Testis (tissue), 5 donors: ENCODE results near the gene ENKD1. TPM values are rescaled to one million over a fixed set of nuclear protein-coding genes. Genes with fewer than 3 reads are reported as not detected.

ENCODE experiments used
- DNase-seq: peaks from one replicate; pipeline ENCODE4 v3.0.0-alpha.2; 2019
- H3K27ac ChIP-seq, 2 donors: fragments of 200-600 bp; sonication (generic); one replicate each; pipeline ENCODE4 v1.5.1; 2019
- H3K27me3 ChIP-seq: fragments of 200-600 bp; sonication (generic); one replicate; pipeline ENCODE4 v1.5.1; 2019
- H3K36me3 ChIP-seq: fragments of 200-600 bp; sonication (generic); one replicate; pipeline ENCODE4 v1.5.1; 2017; ENCODE audit warnings: low read depth; ENCODE audit errors: missing control alignments
- H3K4me1 ChIP-seq: fragments of 200-600 bp; sonication (generic); one replicate; pipeline ENCODE4 v1.5.1; 2019
- H3K4me3 ChIP-seq, 2 donors: fragments of 200-600 bp; sonication (generic); one replicate each; pipeline ENCODE4 v1.5.1; 2017 to 2019
- H3K9me3 ChIP-seq: fragments of 200-600 bp; sonication (generic); one replicate; pipeline ENCODE4 v1.5.1; 2017
- POLR2A ChIP-seq: fragments of 450-650 bp; IDR thresholded peaks from one replicate; pipeline ENCODE4 v1.6.1; 2017; ENCODE audit warnings: antibody characterized with exemption, mild to moderate bottlenecking, moderate library complexity
- WGBS, 2 donors: methylation state at CpG; one replicate each; pipeline ENCODE4 v1.1.5; 2018; 5-methylcytosine and 5-hydroxymethylcytosine counted together
- intact Hi-C: fragments of 100-400 bp; cut with DNase I; formaldehyde crosslinking; loops from one replicate; pipeline ENCODE4 v1.15.1; 2023; ENCODE audit warnings: low total_unique reads
- long read RNA-seq, 2 donors: transcript quantifications; one replicate each; lab custom pipeline, GENCODE V29; 2026
- polyA plus RNA-seq: library from polyadenylated mRNA; stranded (reverse); fragments of 350-450 nt; fragmentation: Illumina TruSeq; extraction: RNeasy Lipid Tissue Mini Kit (QIAGEN cat#74804); gene quantifications from one replicate; pipeline ENCODE4 v1.2.3, GENCODE V29; 2014; ENCODE audit warnings: low read depth, low replicate concordance; ENCODE audit not compliant: insufficient read depth
- total RNA-seq, 2 donors: library from RNA; depleted of rRNA; stranded (reverse); fragments of >200 nt; gene quantifications; one replicate each; pipeline ENCODE4 v1.2.3, GENCODE V29; 2016
- TF ChIP-seq, protein P1 (sequence below), 3 experiments: fragments of 450-650 bp in 2 of 3; fragments of 200-600 bp in 1 of 3; sonication (generic) in 1 of 3; IDR thresholded peaks; one replicate each; pipeline ENCODE4 v1.5.1; 2016 to 2019; ENCODE audit warnings: antibody characterized with exemption in 3 of 3, mild to moderate bottlenecking in 2 of 3, moderate library complexity in 1 of 3

The ENKD1 gene, protein sequence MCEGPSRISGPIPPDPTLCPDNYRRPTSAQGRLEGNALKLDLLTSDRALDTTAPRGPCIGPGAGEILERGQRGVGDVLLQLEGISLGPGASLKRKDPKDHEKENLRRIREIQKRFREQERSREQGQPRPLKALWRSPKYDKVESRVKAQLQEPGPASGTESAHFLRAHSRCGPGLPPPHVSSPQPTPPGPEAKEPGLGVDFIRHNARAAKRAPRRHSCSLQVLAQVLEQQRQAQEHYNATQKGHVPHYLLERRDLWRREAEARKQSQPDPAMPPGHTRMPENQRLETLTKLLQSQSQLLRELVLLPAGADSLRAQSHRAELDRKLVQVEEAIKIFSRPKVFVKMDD
- total RNA-seq (10 to 100 TPM; 37.7 to 47.5 TPM), polyA plus RNA-seq (53.3 TPM)
- long read RNA-seq, donor 1, transcript ENKD1-201 (7 exons, 1,579 nt): major isoform, 8 of 11 reads
- long read RNA-seq, donor 1, partial matches to known transcripts: 0 of 11 reads
- long read RNA-seq, donor 1, other reads (novel, unspliced or antisense): 0 of 11 reads
- long read RNA-seq, donor 2, partial matches to known transcripts: 0 of 7 reads
- long read RNA-seq, donor 2, other reads (novel, unspliced or antisense): 0 of 7 reads

DNA sequence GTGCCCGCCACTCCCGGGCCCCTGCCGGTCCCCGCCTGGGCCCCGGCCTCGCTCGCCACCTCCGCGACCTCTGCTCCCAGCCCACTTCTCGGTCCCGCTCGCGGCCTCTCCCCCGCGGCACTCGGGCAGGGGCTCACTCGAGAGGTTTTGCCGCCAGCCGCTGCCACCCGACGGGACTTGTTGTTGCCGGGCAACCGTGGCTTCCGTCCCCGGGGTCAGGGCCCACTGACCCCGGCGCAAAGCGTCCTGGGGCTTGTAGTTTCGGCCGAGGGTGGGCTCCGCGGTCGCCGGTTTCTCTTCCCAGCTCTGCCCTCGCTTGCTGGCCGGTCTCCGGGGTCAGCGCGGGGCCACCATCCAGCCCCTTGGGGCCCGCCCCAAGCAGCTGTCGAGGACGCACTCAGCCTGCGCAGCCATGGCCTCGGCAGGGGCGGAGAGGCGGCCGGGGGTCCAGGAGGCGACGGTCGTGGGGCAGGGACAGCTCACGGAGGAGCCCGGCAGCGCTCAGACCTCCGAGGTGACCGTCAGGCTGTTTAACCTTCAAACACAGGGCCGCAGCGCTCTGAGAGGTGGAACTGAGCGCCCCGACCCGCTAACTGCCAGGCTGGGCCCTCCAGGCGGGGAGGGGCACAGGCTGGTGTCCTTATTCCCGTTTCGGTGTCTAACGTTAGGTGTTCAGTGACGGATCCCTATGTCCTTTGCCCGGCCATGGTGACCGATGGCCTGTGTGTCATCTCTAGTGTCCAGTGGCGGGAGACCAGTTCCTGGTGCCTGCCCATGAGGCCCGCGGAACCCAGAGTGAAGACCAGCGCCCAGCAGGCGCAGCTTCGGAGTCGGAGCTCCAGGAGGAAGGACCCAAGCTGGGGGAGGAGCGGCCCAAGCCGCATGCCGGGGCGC, at the start of gene ENKD1, which contains the start of gene C16orf86:
Gene ENKD1, minus strand, starts transcription at position 192 of the 894 bp plus-strand sequence. CDS start 308 bp downstream, outside the sequence.
Gene C16orf86, plus strand, starts transcription at position 256 of the 894 bp plus-strand sequence. Its CDS starts 157 bp downstream, at position 413.
- Histone ChIP-seq H3K4me3 (peak within 1 kb of the TSS; percentile 67 to 70), H3K9me3 (no peaks in the 10 kb centered on the region), H3K4me1 (peaks cover 17% of the 10 kb centered on the region), H3K27ac (peak within 1 kb of the TSS; percentile 85 to 91), H3K27me3 (no peaks in the 10 kb centered on the region), H3K36me3 (no peaks in the 10 kb centered on the region)
- peak; percentile 90 for DNase-seq
- 0 to 3% methylated on average over 11 to 58 of the region's 78 CpGs for WGBS, 2 donors
- intact Hi-C loops: no loop called here
- TF ChIP-seq, protein P1, sequence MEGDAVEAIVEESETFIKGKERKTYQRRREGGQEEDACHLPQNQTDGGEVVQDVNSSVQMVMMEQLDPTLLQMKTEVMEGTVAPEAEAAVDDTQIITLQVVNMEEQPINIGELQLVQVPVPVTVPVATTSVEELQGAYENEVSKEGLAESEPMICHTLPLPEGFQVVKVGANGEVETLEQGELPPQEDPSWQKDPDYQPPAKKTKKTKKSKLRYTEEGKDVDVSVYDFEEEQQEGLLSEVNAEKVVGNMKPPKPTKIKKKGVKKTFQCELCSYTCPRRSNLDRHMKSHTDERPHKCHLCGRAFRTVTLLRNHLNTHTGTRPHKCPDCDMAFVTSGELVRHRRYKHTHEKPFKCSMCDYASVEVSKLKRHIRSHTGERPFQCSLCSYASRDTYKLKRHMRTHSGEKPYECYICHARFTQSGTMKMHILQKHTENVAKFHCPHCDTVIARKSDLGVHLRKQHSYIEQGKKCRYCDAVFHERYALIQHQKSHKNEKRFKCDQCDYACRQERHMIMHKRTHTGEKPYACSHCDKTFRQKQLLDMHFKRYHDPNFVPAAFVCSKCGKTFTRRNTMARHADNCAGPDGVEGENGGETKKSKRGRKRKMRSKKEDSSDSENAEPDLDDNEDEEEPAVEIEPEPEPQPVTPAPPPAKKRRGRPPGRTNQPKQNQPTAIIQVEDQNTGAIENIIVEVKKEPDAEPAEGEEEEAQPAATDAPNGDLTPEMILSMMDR (IDR thresholded peaks at IDR 0.05): no peak
- TF ChIP-seq POLR2A: no peak

DNA sequence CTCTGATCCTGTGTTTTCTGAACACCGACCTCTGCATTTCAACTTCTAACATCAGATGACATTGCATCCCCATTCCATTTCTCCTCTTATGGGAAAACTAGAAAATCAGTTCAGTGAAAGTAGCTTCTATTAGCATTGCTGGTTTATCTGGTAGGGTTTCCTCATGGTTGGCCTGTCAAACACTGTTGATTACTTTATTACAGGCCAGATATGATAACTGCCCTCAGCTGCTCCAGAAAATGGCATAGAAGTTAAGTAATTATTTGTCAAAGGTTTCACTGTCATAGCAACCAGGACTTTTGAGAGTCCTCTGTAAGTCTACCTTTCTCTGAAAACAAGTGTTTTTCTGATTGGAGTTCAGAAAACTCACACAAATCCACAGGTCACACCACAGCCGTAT, 49.5 kb upstream of the ENKD1 start:
- WGBS, 2 donors: 85 to 97% methylated on average over 2 of the region's 2 CpGs
- intact Hi-C loops: no loop called here
- TF ChIP-seq, protein P1 (IDR thresholded peaks at IDR 0.05): no peak
- no peak for TF ChIP-seq POLR2A

DNA sequence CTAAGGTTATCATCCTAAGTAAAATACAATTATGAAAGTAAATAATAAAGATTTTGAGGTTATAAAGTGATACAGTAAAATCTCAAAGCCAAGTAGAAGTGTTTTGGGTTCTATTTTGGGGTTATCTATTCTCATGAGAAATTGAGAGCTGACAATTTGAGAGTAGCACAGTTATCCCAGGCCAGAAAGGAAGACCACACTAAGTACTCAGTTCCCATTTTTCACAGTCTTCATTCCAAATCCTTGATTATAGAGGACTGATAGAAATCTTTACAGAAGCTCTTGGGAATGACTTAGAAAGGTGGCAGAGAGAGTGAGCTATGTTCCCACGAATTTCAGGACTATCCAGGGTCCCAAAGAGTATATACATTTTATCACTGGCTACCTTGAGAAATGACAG, 48.0 kb upstream of the ENKD1 start:
- H3K4me1 ChIP-seq: peaks cover 6% of the 10 kb centered on the region

More for the DNA sequence above, 49.5 kb upstream of the ENKD1 start:
- no peaks in the 10 kb centered on the region for H3K36me3 ChIP-seq
- H3K4me3 ChIP-seq: no peak overlapping the region
- H3K4me1 ChIP-seq: peaks cover 13% of the 10 kb centered on the region
- no peaks in the 10 kb centered on the region for H3K9me3 ChIP-seq
- no peak overlapping the region for H3K27ac ChIP-seq
- DNase-seq: no peak
- no peaks in the 10 kb centered on the region for H3K27me3 ChIP-seq

DNA sequence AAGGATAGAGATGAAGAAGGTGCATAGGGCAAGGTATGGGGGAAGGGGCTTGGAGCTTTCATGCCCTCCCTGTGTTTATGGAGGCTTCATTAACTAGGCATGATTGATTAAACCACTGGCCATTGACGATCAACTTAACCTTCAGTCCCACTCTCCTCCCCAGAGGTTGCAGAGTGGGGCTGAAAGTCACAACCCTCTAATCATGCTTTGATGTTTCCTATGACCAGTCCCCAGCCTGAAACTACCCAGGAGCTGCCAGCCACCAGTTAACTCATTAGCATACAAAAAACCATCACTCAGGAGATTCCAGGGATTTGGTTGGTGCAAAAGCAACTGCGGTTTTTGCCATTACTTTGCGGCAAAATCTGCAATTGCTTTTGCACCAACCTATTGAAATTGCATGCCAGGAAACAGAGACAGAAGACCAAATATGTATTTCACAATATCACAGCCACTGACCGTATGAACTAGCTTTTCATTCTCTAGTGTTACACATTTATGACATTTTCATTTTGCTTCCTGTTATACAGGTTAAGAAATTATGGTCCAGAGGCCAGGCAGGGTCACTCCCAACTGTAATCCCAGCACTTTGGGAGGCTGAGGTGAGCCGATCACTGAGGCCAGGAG, 47.2 kb upstream of the ENKD1 start:
- 89% methylated on average over 5 of the region's 5 CpGs for WGBS, 2 donors
- H3K27ac ChIP-seq: no peak overlapping the region
- DNase-seq: no peak
- peaks cover 6% of the 10 kb centered on the region for H3K4me1 ChIP-seq
- H3K36me3 ChIP-seq: no peaks in the 10 kb centered on the region
- H3K4me3 ChIP-seq: no peak overlapping the region
- H3K27me3 ChIP-seq: no peaks in the 10 kb centered on the region
- intact Hi-C loops: no loop called here
- TF ChIP-seq POLR2A: no peak
- TF ChIP-seq, protein P1 (IDR thresholded peaks at IDR 0.05): no peak
- H3K9me3 ChIP-seq: no peaks in the 10 kb centered on the region

More for the DNA sequence above, 48.0 kb upstream of the ENKD1 start:
- DNase-seq: no peak
- 71 to 88% methylated on average over 1 of the region's 1 CpG for WGBS, 2 donors
- H3K4me3 ChIP-seq: no peak overlapping the region
- intact Hi-C loops: no loop called here
- H3K36me3 ChIP-seq: no peaks in the 10 kb centered on the region
- no peak for TF ChIP-seq POLR2A
- TF ChIP-seq, protein P1 (IDR thresholded peaks at IDR 0.05): no peak
- no peaks in the 10 kb centered on the region for H3K9me3 ChIP-seq
- H3K27me3 ChIP-seq: no peaks in the 10 kb centered on the region
- H3K27ac ChIP-seq: no peak overlapping the region
